Glutamatergic neuron (in vitro differentiated cells): ENCODE measurements around the gene ZSWIM7. TPM values are rescaled to one million over a fixed set of nuclear protein-coding genes. Genes with fewer than 3 reads are reported as not detected.

ENCODE experiments used
- DNase-seq: peaks from one replicate; pipeline ENCODE4 v3.0.0; 2022
- H3K27ac Mint-ChIP-seq: one replicate; pipeline ENCODE4 v1.8.0; 2020; ENCODE audit warnings: mild to moderate bottlenecking, mixed read lengths, inconsistent platforms; ENCODE audit not compliant: unreplicated experiment
- H3K27me3 Mint-ChIP-seq: one replicate; pipeline ENCODE4 v1.8.0; 2020; ENCODE audit warnings: mild to moderate bottlenecking, moderate library complexity, mixed read lengths, inconsistent platforms; ENCODE audit not compliant: unreplicated experiment
- H3K36me3 Mint-ChIP-seq: one replicate; pipeline ENCODE4 v1.8.0; 2020; ENCODE audit warnings: mild to moderate bottlenecking, mixed read lengths, inconsistent platforms; ENCODE audit not compliant: unreplicated experiment
- H3K4me1 Mint-ChIP-seq: one replicate; pipeline ENCODE4 v1.8.0; 2020; ENCODE audit warnings: mild to moderate bottlenecking, low read depth, mixed read lengths, inconsistent platforms; ENCODE audit not compliant: unreplicated experiment
- H3K4me3 Mint-ChIP-seq: one replicate; pipeline ENCODE4 v1.8.0; 2020; ENCODE audit warnings: mild to moderate bottlenecking, mixed read lengths, inconsistent platforms; ENCODE audit not compliant: unreplicated experiment
- H3K9me3 Mint-ChIP-seq: one replicate; pipeline ENCODE4 v1.8.0; 2020; ENCODE audit warnings: mild to moderate bottlenecking, moderate library complexity, mixed read lengths, inconsistent platforms; ENCODE audit not compliant: unreplicated experiment
- total RNA-seq: library from RNA; stranded (reverse); fragmentation: NEBNext Ultra II Directional; extraction: Animal tissue kit (Norgen Biotek cat#: 25700); gene quantifications from one replicate; pipeline ENCODE4 v1.2.1, GENCODE V29; 2021; ENCODE audit not compliant: unreplicated experiment
- TF ChIP-seq, protein P1 (sequence below): fragments of 200-600 bp; sonication (generic); IDR thresholded peaks from one replicate; pipeline ENCODE4 v1.5.0; 2021; ENCODE audit not compliant: partially characterized antibody, unreplicated experiment

The ZSWIM7 gene
- total RNA-seq, 1 donor from 2014 or later: 29.0 TPM

DNA sequence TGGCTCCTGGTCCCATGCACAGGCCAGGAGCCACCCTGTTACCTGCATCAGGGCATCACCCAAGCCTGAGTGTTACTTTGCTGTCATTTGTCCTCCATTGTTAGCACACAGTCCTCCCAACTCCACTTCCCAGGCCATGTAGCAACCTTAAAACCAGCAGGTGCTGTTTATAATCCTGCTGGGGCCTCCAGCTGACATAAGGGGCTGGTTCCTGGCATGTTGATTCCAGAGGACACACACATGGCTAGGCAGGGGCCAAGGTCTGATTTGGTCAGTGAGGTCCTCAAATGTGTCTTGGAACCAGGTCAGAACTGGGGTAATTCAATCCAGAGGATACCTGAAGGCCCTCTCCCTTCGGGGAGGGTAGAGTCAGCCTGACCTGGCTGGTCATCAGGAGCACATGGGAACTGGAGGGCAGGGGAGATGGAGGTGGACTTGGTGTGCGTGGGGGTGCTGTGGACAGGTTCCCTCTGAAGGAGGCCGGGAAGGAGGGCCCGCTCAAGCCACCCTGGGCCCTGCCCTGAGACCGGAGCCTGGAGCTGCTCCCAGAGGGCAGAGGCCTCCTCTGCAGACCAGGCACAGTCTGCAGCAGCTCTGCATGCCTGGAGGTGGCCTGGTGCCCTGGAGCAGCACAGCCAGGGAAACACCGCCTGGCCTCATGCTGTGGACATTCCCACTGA is 48.0 kb downstream of the ZSWIM7 start:
- TF ChIP-seq, protein P1, sequence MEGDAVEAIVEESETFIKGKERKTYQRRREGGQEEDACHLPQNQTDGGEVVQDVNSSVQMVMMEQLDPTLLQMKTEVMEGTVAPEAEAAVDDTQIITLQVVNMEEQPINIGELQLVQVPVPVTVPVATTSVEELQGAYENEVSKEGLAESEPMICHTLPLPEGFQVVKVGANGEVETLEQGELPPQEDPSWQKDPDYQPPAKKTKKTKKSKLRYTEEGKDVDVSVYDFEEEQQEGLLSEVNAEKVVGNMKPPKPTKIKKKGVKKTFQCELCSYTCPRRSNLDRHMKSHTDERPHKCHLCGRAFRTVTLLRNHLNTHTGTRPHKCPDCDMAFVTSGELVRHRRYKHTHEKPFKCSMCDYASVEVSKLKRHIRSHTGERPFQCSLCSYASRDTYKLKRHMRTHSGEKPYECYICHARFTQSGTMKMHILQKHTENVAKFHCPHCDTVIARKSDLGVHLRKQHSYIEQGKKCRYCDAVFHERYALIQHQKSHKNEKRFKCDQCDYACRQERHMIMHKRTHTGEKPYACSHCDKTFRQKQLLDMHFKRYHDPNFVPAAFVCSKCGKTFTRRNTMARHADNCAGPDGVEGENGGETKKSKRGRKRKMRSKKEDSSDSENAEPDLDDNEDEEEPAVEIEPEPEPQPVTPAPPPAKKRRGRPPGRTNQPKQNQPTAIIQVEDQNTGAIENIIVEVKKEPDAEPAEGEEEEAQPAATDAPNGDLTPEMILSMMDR: no peak
- no peak for DNase-seq
- Mint-ChIP-seq H3K4me3 (no peak overlapping the region), H3K36me3 (peaks cover 5% of the 10 kb centered on the region), H3K4me1 (peaks cover 12% of the 10 kb centered on the region), H3K27ac (no peak overlapping the region), H3K9me3 (peaks cover 11% of the 10 kb centered on the region), H3K27me3 (peaks cover 22% of the 10 kb centered on the region)

DNA sequence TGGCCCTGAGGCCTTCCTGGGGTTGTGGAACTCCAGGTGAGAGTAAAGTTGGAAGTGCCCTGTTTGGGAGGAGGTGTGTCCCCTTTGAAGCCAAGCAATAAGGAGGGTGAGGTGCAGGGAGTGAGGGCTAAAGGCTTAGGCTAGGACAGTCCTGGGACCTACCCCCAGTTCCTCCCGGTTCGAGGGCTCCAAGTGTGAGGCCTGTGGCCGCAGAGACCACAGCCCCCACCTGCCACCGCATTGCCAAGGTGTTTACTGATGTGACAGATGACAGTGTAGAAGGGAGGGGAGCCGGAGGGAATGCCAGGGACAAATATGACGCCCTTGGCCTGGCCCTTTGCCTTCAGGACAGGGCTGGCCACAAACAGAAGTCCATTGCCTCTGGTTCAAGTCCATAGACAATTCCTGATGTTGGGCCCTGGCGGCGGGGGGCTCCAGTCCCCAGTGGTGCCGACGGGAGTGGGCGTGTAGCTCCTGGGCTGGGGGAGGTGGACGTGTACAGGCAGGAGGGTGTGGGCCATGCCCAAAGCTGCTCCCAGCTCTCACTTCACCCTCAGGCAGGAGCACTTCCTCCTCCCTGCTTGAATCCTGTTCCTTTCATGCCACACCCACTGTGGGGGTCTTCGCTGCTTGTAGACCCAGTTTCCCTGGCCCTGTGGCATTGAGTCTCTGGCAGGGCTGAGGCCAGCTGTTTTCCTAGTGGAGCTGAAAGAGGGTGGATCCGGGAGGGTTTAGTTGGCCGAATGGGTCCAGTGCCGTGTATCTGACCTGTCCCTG is 51.3 kb downstream of the ZSWIM7 start:
- peaks cover 11% of the 10 kb centered on the region for H3K9me3 Mint-ChIP-seq
- no peak overlapping the region for H3K27ac Mint-ChIP-seq
- H3K27me3 Mint-ChIP-seq: peaks cover 23% of the 10 kb centered on the region
- no peak overlapping the region for H3K4me3 Mint-ChIP-seq
- peaks cover 5% of the 10 kb centered on the region for H3K36me3 Mint-ChIP-seq
- TF ChIP-seq, protein P1: no peak
- DNase-seq: no peak
- H3K4me1 Mint-ChIP-seq: peaks cover 2% of the 10 kb centered on the region

DNA sequence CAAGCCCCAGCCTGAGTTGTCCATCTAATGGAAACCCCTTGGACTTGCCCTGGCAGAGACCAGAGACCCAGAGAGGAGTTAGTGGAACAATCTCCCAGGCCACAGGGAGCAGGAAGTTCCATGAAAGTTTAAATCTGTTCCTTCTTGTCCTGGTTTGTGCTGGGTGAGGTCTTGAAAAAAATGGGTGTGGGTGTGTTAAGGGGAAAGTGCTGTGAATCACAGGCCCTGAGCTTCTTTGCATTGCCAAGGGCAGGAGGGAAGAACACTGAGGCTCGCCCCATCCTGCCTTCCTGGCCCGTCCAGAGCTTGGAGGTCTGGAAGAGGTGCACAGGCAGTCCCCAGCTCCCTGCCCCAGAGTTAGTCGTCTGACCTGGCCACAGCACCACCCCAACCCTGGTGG is 52.2 kb downstream of the ZSWIM7 start:
- Mint-ChIP-seq H3K9me3 (peaks cover 8% of the 10 kb centered on the region), H3K27ac (no peak overlapping the region), H3K36me3 (peaks cover 5% of the 10 kb centered on the region), H3K4me1 (no peaks in the 10 kb centered on the region), H3K4me3 (no peak overlapping the region), H3K27me3 (peaks cover 18% of the 10 kb centered on the region)
- TF ChIP-seq, protein P1: no peak
- no peak for DNase-seq

DNA sequence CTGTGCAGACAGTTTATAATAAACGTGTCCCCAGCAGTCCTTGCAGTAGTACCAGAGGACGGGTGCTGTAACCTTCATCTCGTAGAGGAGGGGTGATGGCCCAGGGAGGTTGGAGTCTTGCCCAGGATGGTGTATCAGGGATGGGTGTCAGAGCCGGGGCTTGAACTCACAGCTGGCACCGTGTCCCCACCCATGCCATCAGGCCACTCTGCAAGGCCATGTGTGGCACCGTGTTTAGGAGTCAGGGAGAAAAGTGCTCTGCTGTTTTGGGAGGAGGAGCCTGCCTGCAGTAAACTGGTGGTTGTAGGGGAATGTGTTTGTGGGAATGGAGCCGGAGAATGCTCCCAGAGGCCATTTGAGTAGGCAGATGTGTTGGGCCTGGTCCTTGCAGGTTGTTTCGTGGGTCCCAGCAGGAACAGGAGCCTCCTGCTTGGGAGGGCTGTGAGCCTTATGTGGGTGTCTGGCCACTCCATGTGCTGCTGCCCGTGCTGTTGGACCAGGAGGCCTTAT is 52.8 kb downstream of the ZSWIM7 start:
- peaks cover 17% of the 10 kb centered on the region for H3K27me3 Mint-ChIP-seq
- H3K27ac Mint-ChIP-seq: no peak overlapping the region
- no peak overlapping the region for H3K4me3 Mint-ChIP-seq
- peaks cover 5% of the 10 kb centered on the region for H3K36me3 Mint-ChIP-seq
- no peaks in the 10 kb centered on the region for H3K4me1 Mint-ChIP-seq
- peaks cover 8% of the 10 kb centered on the region for H3K9me3 Mint-ChIP-seq
- TF ChIP-seq, protein P1: no peak
- DNase-seq: no peak
